Activated B cell treated with CpG ODN at 0.5 μM for 24 hours (primary cell): ENCODE data around the gene GPC4. TPM values are rescaled to one million over a fixed set of nuclear protein-coding genes. Genes with fewer than 3 reads are reported as not detected.

Experiments used
- ATAC-seq: fragments of 200-7000 bp; cut with Tn5 transposase; one replicate; pipeline ENCODE4 v1.10.0; 2021; ENCODE audit warnings: low read depth, mild to moderate bottlenecking, moderate library complexity
- CTCF ChIA-PET: fragments of 350-600 bp; sonication (Branson Sonifier 250); formaldehyde crosslinking; loops from one replicate; lab custom pipeline; 2021; ENCODE audit warnings: antibody characterized with exemption; lab: Charles Lee
- POLR2A ChIA-PET: fragments of 350-600 bp; sonication (Branson Sonifier 250); formaldehyde crosslinking; loops from one replicate; lab custom pipeline; 2021; ENCODE audit warnings: antibody characterized with exemption; lab: Charles Lee
- DNase-seq: peaks from one replicate; pipeline ENCODE4 v3.0.0; 2022
- H3K27ac Mint-ChIP-seq: one replicate; pipeline ENCODE4 v1.8.0; 2020; ENCODE audit warnings: mixed read lengths
- H3K27me3 Mint-ChIP-seq: one replicate; pipeline ENCODE4 v1.8.0; 2021; ENCODE audit warnings: mixed read lengths
- H3K36me3 Mint-ChIP-seq: one replicate; pipeline ENCODE4 v1.8.0; 2021; ENCODE audit warnings: low read depth, mixed read lengths
- H3K4me1 Mint-ChIP-seq: one replicate; pipeline ENCODE4 v1.8.0; 2021; ENCODE audit warnings: mixed read lengths
- H3K4me3 Mint-ChIP-seq: one replicate; pipeline ENCODE4 v1.8.0; 2020; ENCODE audit warnings: mild to moderate bottlenecking, mixed read lengths
- H3K9me3 Mint-ChIP-seq: one replicate; pipeline ENCODE4 v1.8.0; 2020; ENCODE audit warnings: mixed read lengths
- intact Hi-C: fragments of 100-400 bp; cut with micrococcal nuclease; formaldehyde crosslinking; loops from one replicate; pipeline ENCODE4 v1.15.1; 2024
- total RNA-seq: library from RNA; stranded (reverse); gene quantifications from 2 replicates; pipeline ENCODE4 v1.2.3, GENCODE V29; 2022
- TF ChIP-seq, protein P1 (sequence below): fragments of 200-600 bp; IDR thresholded peaks from one replicate; pipeline ENCODE4 v1.8.0; 2022; ENCODE audit warnings: antibody characterized with exemption, mild to moderate bottlenecking

GPC4 gene
- total RNA-seq, 1 donor from 2014 or later = 0.16 TPM

DNA sequence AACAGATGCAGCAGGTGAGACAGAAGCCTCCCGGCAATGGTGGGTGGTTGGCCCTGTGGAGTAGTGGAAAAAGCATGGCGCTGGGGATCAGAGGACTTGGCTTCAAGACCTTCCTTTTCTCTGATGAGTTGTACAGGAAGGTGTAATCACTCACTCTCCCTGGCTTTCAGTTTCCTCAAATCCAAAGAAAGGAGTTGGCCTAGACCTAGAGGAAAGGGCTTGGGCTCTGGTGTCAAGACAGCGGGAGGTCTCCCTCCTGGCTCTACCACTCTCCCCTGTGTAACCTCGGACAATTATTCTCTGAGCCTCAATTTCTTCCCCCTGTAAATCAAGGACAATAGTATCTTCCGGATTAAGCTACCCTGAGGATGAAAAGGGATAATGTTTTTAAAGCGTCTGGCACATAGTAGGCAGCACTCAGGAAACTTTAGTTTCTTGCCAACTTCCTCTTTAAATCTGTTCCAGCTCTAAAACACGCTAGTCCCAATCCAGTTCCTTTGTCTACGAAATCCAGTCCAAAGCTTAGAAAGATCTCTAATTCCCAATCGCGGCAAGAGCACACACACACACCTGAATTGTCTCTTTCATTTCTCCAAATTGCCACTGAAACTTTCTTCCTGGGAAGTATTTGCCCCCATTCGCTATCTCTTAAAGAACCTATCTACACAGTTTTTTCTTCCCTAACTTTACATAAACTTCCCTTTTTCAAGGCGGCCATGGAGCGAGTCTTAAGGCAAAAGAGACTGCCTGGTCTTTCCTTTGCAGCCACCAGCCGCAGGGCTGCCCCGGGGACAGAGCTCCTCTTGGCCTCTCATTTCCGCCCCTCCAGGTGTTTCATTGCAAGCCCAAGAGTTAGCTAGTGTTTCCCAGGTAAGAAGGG is 29.9 kb upstream of the GPC4 start:
- Mint-ChIP-seq H3K27me3 (no peaks in the 10 kb centered on the region), H3K9me3 (no peaks in the 10 kb centered on the region), H3K27ac (no peak overlapping the region), H3K4me3 (peak overlapping the region; percentile 2), H3K36me3 (no peaks in the 10 kb centered on the region), H3K4me1 (peaks cover 5% of the 10 kb centered on the region)
- TF ChIP-seq, protein P1, sequence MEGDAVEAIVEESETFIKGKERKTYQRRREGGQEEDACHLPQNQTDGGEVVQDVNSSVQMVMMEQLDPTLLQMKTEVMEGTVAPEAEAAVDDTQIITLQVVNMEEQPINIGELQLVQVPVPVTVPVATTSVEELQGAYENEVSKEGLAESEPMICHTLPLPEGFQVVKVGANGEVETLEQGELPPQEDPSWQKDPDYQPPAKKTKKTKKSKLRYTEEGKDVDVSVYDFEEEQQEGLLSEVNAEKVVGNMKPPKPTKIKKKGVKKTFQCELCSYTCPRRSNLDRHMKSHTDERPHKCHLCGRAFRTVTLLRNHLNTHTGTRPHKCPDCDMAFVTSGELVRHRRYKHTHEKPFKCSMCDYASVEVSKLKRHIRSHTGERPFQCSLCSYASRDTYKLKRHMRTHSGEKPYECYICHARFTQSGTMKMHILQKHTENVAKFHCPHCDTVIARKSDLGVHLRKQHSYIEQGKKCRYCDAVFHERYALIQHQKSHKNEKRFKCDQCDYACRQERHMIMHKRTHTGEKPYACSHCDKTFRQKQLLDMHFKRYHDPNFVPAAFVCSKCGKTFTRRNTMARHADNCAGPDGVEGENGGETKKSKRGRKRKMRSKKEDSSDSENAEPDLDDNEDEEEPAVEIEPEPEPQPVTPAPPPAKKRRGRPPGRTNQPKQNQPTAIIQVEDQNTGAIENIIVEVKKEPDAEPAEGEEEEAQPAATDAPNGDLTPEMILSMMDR = no peak
- no peak for DNase-seq
- ChIA-PET POLR2A (no interaction called here), CTCF (no interaction called here)
- intact Hi-C loops = no loop called here
- ATAC-seq = no peak

DNA sequence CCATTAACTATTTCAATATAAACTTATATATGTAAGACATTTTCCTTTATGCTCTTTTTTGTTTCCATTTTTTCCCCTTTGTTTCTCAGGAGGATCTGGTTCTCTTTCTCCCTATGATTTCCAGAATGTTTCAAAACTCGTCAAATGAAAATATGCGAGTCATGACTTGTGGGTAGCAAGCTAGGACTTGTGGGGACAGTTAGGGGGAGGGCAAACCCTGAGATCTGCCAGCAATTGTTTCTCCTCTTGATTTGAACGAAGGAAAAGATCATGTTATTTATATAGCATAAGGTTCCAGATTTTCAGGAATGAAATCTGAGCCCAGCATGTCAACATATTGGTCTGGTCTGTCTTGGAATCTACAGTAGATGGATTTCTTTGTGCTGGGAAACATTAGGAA is 28.9 kb upstream of the GPC4 start:
- TF ChIP-seq, protein P1 = no peak
- ChIA-PET POLR2A (no interaction called here), CTCF (no interaction called here)
- Mint-ChIP-seq H3K4me1 (peaks cover 5% of the 10 kb centered on the region), H3K9me3 (no peaks in the 10 kb centered on the region), H3K27me3 (no peaks in the 10 kb centered on the region), H3K4me3 (no peak overlapping the region), H3K27ac (no peak overlapping the region), H3K36me3 (no peaks in the 10 kb centered on the region)
- intact Hi-C loops = no loop called here
- ATAC-seq (no peak), DNase-seq (no peak)

DNA sequence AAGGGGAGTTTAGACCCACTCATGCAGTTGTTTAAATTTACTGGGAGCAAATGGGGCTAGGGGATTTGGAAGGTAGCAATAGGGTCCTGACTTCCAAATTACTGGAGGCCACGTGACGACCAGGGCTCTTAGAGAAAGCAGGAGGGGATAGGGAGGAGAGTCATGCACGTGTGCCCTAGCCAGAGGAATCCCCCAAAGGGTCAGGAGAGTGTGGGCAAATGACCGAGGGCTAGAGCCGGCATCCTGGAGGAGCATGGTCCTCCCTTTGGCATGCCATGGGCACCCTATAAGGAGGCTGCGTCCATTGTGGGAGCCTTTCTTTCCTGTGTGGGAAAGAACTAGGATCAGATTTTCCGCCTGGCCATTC is 25.5 kb upstream of the GPC4 start:
- no peak for ATAC-seq
- H3K4me1 Mint-ChIP-seq = peaks cover 5% of the 10 kb centered on the region
- CTCF ChIA-PET = no interaction called here

DNA sequence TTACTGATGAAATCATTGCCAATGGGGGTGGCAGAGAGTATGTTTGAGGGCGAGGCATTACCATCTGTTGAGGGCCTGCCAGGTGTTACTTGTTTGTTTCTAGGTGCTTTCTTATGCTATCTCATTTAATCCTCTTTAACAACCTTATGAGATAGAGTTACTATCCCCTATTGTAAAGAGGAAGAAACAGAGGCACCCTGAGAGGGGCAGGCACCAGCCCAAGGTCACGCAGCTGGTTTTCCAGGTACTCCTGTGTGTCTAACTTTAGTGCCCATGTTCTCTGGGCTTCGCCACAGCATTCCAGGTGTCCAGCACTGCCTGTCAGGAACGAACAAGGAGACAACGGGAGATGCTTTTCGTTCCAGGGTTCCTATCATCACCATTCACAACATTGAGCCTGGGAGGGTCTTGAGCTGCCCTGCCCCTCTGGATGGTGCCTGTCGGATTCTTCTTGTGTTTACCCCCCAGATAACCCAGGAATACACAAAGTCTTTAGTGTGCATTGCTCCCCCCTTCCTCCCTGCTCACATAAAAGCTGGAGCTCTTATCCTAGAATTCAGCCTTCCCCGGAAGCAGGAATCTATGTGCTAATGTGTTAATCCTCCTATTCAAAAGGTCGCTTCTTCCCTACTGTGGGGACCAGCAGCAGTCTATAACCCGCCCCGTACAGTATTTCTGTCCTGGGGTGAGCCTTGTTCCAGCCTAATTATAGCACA is 24.9 kb upstream of the GPC4 start:
- intact Hi-C loops = no loop called here
- no peak overlapping the region for H3K4me3 Mint-ChIP-seq
- ATAC-seq = no peak
- no peaks in the 10 kb centered on the region for H3K36me3 Mint-ChIP-seq
- peaks cover 2% of the 10 kb centered on the region for H3K4me1 Mint-ChIP-seq
- no peak for DNase-seq
- CTCF ChIA-PET = no interaction called here
- no peaks in the 10 kb centered on the region for H3K9me3 Mint-ChIP-seq
- TF ChIP-seq, protein P1 = no peak
- no peak overlapping the region for H3K27ac Mint-ChIP-seq
- no peaks in the 10 kb centered on the region for H3K27me3 Mint-ChIP-seq
- POLR2A ChIA-PET = no interaction called here

More for the DNA sequence above, 25.5 kb upstream of the GPC4 start:
- intact Hi-C loops = no loop called here
- no peak for DNase-seq
- no peak overlapping the region for H3K27ac Mint-ChIP-seq
- POLR2A ChIA-PET = no interaction called here
- H3K9me3 Mint-ChIP-seq = no peaks in the 10 kb centered on the region
- H3K4me3 Mint-ChIP-seq = no peak overlapping the region
- H3K36me3 Mint-ChIP-seq = no peaks in the 10 kb centered on the region
- TF ChIP-seq, protein P1 = no peak
- no peaks in the 10 kb centered on the region for H3K27me3 Mint-ChIP-seq

GRCh38 chrX:133437766-133438165 is 22.5 kb upstream of the GPC4 start:
- H3K36me3 Mint-ChIP-seq = no peaks in the 10 kb centered on the region
- DNase-seq = no peak
- peaks cover 2% of the 10 kb centered on the region for H3K9me3 Mint-ChIP-seq
- TF ChIP-seq, protein P1 = no peak
- no peak overlapping the region for H3K27ac Mint-ChIP-seq
- ChIA-PET CTCF (no interaction called here), POLR2A (no interaction called here)
- no peak for ATAC-seq
- intact Hi-C loops = no loop called here
- H3K4me1 Mint-ChIP-seq = no peaks in the 10 kb centered on the region
- no peak overlapping the region for H3K4me3 Mint-ChIP-seq
- H3K27me3 Mint-ChIP-seq = no peaks in the 10 kb centered on the region
